ENCODE results near the gene CHRNB4. TPM values are rescaled to one million over a fixed set of nuclear protein-coding genes. Genes with fewer than 3 reads are reported as not detected.

CHRNB4 gene
- total RNA-seq, 1 donor from 2014 or later: 3.2 TPM

- Mint-ChIP-seq H3K4me3 (peak overlapping the region; percentile 71), H3K9me3 (no peaks in the 10 kb centered on the region)
- peak; percentile 42 to 59 for DNase-seq (ENCODE audit: low spot score in 2 of 2, unreplicated experiment in 2 of 2)
Observed at GRCh38 chr15:78620021-78620526, 20.9 kb downstream of the CHRNB4 start.

GRCh38 chr15:78619022-78619950 lies 21.7 kb downstream of the CHRNB4 start:
- peaks cover 17% of the 10 kb centered on the region for H3K4me1 Mint-ChIP-seq
- no peak overlapping the region for H3K27ac Mint-ChIP-seq
- H3K4me3 Mint-ChIP-seq: peak overlapping the region; percentile 71
- H3K27me3 Mint-ChIP-seq (ENCODE audit: low read depth): peaks cover 52% of the 10 kb centered on the region
- no peak for DNase-seq (ENCODE audit: low spot score in 2 of 2, unreplicated experiment in 2 of 2)
- TF ChIP-seq, protein P1, sequence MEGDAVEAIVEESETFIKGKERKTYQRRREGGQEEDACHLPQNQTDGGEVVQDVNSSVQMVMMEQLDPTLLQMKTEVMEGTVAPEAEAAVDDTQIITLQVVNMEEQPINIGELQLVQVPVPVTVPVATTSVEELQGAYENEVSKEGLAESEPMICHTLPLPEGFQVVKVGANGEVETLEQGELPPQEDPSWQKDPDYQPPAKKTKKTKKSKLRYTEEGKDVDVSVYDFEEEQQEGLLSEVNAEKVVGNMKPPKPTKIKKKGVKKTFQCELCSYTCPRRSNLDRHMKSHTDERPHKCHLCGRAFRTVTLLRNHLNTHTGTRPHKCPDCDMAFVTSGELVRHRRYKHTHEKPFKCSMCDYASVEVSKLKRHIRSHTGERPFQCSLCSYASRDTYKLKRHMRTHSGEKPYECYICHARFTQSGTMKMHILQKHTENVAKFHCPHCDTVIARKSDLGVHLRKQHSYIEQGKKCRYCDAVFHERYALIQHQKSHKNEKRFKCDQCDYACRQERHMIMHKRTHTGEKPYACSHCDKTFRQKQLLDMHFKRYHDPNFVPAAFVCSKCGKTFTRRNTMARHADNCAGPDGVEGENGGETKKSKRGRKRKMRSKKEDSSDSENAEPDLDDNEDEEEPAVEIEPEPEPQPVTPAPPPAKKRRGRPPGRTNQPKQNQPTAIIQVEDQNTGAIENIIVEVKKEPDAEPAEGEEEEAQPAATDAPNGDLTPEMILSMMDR (IDR thresholded peaks at IDR 0.05; ENCODE audit: unreplicated experiment): no peak
- no peaks in the 10 kb centered on the region for H3K9me3 Mint-ChIP-seq
- H3K36me3 Mint-ChIP-seq: no peaks in the 10 kb centered on the region

More at GRCh38 chr15:78620021-78620526, 20.9 kb downstream of the CHRNB4 start:
- Mint-ChIP-seq H3K27me3 (ENCODE audit: low read depth) (peaks cover 57% of the 10 kb centered on the region), H3K4me1 (peaks cover 17% of the 10 kb centered on the region), H3K27ac (no peak overlapping the region), H3K36me3 (no peaks in the 10 kb centered on the region)
- TF ChIP-seq, protein P1 (IDR thresholded peaks at IDR 0.05; ENCODE audit: unreplicated experiment): no peak

DNA sequence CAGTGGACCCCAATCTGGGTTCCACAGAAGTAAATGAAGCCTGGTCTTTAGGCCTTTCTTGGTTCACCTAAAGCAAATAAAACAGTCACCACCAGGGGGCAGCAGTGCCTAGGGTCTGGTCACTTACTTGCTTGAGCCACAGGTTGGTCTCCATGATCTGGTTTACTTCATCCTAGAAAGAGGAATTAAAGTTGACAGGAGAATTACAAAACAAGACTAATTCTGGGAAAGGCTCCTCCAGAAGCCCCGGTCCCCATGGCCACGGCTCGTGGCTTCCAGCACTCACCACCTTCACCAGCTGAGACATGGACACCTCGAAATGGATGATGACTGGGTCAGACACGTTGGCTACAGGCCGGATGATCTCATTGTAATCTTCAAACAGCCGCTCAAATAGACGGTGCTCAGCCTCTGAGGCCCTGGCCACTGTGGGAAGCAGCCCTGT lies 22.5 kb downstream of the CHRNB4 start:
- Mint-ChIP-seq H3K4me3 (peak overlapping the region; percentile 45), H3K27ac (peak overlapping the region; percentile 27), H3K36me3 (no peaks in the 10 kb centered on the region), H3K9me3 (no peaks in the 10 kb centered on the region), H3K27me3 (ENCODE audit: low read depth) (peaks cover 46% of the 10 kb centered on the region), H3K4me1 (peaks cover 17% of the 10 kb centered on the region)
- TF ChIP-seq, protein P1 (IDR thresholded peaks at IDR 0.05; ENCODE audit: unreplicated experiment): peak; percentile 97
- peak; percentile 86 to 96 for DNase-seq (ENCODE audit: low spot score in 2 of 2, unreplicated experiment in 2 of 2)

- H3K4me1 Mint-ChIP-seq: peaks cover 17% of the 10 kb centered on the region
- H3K27ac Mint-ChIP-seq: no peak overlapping the region
- no peaks in the 10 kb centered on the region for H3K9me3 Mint-ChIP-seq
- TF ChIP-seq, protein P1 (IDR thresholded peaks at IDR 0.05; ENCODE audit: unreplicated experiment): no peak
- no peak overlapping the region for H3K4me3 Mint-ChIP-seq
- peaks cover 41% of the 10 kb centered on the region for H3K27me3 Mint-ChIP-seq (ENCODE audit: low read depth)
- no peaks in the 10 kb centered on the region for H3K36me3 Mint-ChIP-seq
- no peak for DNase-seq (ENCODE audit: low spot score in 2 of 2, unreplicated experiment in 2 of 2)
Observed at GRCh38 chr15:78618064-78618463, 22.9 kb downstream of the CHRNB4 start.

GRCh38 chr15:78617516-78617915 lies 23.5 kb downstream of the CHRNB4 start:
- TF ChIP-seq, protein P1 (IDR thresholded peaks at IDR 0.05; ENCODE audit: unreplicated experiment): no peak
- peaks cover 36% of the 10 kb centered on the region for H3K27me3 Mint-ChIP-seq (ENCODE audit: low read depth)
- H3K4me1 Mint-ChIP-seq: peaks cover 17% of the 10 kb centered on the region
- H3K4me3 Mint-ChIP-seq: no peak overlapping the region
- H3K36me3 Mint-ChIP-seq: no peaks in the 10 kb centered on the region
- no peak for DNase-seq (ENCODE audit: low spot score in 2 of 2, unreplicated experiment in 2 of 2)
- no peak overlapping the region for H3K27ac Mint-ChIP-seq
- H3K9me3 Mint-ChIP-seq: no peaks in the 10 kb centered on the region

Measured in mesothelial cell of epicardium (in vitro differentiated cells).